ENCODE results near the gene TPSB2.

Gene TPSB2

DNA sequence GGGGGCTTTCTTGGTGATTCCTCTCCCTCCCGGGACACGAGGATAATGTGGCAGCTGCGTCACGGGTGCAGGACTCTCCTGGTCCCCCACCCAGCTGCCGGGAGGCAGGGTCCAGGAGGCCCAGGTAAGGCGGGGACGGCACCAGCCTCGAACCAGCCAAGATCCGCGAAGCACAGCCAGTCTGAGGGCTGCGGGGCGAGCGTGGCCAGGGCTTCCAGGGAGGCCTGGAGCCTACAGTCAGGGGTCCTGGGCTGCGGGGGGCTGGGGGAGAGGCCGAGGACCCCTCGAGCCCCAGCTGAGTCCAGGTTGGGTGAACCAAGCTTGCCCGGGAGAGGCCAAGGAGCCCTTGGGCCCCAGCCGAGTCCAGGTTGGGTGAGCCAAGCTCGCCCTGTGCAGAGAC is 35.8 kb upstream of the TPSB2 start:
- no peak for DNase-seq (ENCODE audit: extremely low spot score)
- CTCF ChIA-PET, result no interaction called here
- TF ChIP-seq, protein P1, sequence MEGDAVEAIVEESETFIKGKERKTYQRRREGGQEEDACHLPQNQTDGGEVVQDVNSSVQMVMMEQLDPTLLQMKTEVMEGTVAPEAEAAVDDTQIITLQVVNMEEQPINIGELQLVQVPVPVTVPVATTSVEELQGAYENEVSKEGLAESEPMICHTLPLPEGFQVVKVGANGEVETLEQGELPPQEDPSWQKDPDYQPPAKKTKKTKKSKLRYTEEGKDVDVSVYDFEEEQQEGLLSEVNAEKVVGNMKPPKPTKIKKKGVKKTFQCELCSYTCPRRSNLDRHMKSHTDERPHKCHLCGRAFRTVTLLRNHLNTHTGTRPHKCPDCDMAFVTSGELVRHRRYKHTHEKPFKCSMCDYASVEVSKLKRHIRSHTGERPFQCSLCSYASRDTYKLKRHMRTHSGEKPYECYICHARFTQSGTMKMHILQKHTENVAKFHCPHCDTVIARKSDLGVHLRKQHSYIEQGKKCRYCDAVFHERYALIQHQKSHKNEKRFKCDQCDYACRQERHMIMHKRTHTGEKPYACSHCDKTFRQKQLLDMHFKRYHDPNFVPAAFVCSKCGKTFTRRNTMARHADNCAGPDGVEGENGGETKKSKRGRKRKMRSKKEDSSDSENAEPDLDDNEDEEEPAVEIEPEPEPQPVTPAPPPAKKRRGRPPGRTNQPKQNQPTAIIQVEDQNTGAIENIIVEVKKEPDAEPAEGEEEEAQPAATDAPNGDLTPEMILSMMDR (IDR thresholded peaks at IDR 0.05; ENCODE audit: control extremely low read depth, extremely low read depth, low read depth, missing control alignments), result no peak
- POLR2A ChIA-PET, result no interaction called here

DNA sequence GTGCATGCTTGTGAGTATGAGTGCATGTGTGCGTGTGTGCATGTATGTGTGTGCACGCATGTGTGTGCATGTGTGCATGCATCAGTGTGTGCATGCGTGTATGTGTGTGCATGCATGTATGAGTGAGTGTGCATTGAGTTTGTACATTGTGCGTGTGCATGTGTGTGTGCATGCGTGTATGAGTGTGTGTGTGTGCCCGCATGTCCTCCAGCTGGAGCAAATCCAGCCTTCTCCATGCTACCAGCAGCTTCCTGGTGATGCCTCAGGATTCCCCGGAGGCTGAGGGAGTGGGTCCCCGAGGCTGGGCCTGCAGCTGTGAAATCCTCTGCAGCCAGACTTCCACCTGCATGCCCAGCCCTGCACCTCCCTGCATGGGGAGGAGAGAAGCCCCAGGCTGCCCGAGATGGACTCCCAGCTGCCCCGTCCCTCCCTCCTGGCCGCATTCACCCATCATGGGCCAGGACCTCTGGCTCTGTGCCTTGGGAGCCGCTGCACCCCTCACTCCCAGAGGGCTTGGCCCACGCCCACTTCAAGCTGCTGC is 35.2 kb upstream of the TPSB2 start:
- DNase-seq (ENCODE audit: extremely low spot score), result no peak
- CTCF ChIA-PET, result no interaction called here
- POLR2A ChIA-PET, result no interaction called here
- TF ChIP-seq, protein P1 (IDR thresholded peaks at IDR 0.05; ENCODE audit: control extremely low read depth, extremely low read depth, low read depth, missing control alignments), result no peak

DNA sequence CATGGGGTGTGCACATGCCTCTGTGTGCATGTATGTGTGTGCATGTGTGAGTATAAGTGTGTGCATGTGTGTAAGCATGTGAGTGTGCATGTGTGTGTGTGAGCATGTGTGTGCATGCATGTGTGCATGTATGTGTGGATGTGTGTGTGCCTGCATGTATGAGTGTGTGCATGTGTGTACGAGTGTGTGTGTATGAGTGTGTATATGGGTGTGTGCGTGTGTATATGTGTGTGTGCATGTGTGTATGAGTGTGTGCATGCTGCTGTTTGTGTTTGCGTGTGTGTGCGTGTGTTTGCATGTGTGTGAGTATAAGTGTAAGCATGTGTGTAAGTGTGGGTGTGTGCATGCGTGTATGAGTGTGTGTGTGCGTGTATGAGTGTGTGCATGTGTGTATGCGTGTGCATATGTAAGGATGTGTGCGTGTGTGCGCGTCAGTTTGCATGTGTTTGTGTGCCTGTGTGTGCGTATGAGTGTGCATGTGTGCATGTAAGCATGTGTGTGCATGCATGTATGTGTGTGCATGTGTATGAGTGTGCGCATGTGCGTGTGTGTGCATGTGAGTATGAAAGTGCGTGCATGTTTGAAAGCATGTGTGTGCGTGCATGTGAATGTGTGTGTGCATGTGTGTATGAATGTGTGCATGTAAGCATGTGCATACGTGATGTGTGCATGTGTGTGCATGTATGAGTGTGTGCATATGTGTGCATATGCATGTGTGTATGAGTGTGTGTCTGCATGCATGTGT is 34.5 kb upstream of the TPSB2 start:
- no peak for DNase-seq (ENCODE audit: extremely low spot score)
- TF ChIP-seq, protein P1 (IDR thresholded peaks at IDR 0.05; ENCODE audit: control extremely low read depth, extremely low read depth, low read depth, missing control alignments), result no peak
- POLR2A ChIA-PET, result no interaction called here
- CTCF ChIA-PET, result no interaction called here

DNA sequence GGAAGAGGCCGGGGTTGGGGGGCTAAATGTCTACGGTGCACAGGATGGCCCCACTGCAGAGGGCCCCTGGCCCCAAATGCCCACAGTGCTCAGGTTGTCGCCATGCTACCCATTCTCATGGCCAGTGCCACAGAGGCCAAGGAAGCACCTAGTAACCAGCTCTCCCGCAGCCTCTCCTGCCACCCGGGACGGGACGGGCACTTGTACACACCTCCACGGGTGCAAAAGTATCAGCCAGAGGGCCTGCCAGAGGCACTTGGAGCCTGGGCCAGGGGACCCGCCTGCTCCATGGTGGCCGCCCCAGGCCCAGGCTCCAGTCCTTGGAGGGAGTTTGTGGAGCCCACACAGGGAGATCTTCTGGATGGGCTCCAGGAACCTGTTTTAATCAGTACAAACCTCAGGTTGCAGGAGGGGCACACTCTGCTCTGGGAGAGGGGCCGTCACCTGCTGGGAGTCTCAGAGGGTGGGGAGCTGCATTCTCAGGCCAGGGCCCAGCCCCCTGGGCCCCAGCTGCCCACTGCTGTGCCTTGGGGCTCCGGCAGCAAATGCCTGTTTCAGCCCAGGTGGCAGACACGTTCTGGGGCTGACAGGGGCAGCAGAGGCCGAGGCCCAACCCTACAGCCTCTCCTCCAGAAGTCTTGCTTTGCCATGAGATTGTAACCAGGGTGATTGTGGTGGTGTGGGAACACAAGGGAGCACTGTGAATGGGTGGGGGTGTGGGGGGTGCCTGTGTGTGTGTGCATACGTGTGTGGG is 33.8 kb upstream of the TPSB2 start:
- DNase-seq (ENCODE audit: extremely low spot score), result no peak
- POLR2A ChIA-PET, result no interaction called here
- CTCF ChIA-PET, result no interaction called here
- TF ChIP-seq, protein P1 (IDR thresholded peaks at IDR 0.05; ENCODE audit: control extremely low read depth, extremely low read depth, low read depth, missing control alignments), result no peak

DNA sequence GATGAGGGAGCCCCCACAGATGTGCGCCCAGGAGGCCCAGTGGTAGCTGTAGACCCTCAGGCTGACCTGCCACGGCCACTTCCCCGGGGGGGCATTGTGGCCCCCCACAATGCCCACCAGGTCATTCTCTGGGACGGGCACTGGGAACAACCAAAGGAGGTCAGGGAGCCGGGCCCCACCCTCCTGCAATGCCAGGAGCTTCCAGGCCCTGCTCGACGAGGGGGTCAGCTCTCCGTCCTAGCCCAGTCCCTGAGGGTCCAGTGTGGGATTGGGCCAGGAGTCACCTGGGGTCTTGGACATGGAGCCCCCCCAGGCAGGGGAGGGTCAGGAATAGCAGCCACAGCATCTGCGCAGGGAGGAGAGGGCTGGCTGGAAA is 32.9 kb upstream of the TPSB2 start:
- TF ChIP-seq, protein P1 (IDR thresholded peaks at IDR 0.05; ENCODE audit: control extremely low read depth, extremely low read depth, low read depth, missing control alignments), result no peak
- CTCF ChIA-PET, result no interaction called here
- DNase-seq (ENCODE audit: extremely low spot score), result no peak
- POLR2A ChIA-PET, result no interaction called here

DNA sequence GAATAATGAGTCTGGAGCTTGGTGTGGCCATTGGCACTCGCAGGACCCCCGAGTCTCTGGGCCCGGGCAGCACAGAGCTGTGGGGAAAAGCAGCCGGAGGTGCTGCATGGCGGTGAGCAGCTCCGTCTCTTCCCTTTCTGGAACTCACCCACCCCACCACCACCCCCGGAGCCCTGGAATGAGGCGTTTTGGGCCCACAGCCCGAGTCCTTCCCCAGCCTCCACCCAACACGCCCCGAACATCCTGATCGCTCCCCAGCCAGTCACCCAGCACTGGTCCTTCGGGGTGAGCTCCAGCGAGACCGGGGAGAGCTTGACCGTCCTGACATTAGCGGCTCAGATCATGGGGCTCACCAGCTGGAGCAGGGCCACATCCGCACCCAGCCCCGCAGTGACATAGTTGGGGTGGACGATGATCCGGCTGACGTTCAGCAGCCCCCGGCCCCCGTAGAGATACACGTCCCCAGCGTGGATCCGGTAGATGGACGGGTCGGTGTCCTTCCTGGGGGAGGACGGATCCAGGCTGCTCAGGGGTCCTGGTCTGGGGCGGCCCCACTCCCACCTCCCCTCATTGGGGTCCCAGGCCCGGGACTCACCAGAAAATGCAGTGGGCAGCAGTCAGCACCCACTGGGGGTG is 32.3 kb upstream of the TPSB2 start:
- TF ChIP-seq, protein P1 (IDR thresholded peaks at IDR 0.05; ENCODE audit: control extremely low read depth, extremely low read depth, low read depth, missing control alignments), result no peak
- POLR2A ChIA-PET, result no interaction called here

More for the DNA sequence above, 32.3 kb upstream of the TPSB2 start:
- CTCF ChIA-PET, result interaction anchor here (0.9 kb wide), 1 partner anchor 15 kb away, joined by 3 read pairs; no protein-coding TSS in a partner anchor
- no peak for DNase-seq (ENCODE audit: extremely low spot score)

All from GM10248 (cell line).